ENCODE data around the gene COL11A1. TPM values are rescaled to one million over a fixed set of nuclear protein-coding genes. Genes with fewer than 3 reads are reported as not detected.
"Not testable (repeated sequence)": the region's sequence is repeated elsewhere in the genome, so short reads cannot be mapped to it uniquely, and the experiment has no call there.

Gene COL11A1
- total RNA-seq, 1 experiment from 2014 or later: 0.26 TPM

- peak; percentile 72 for DNase-seq (ENCODE audit: low read depth, low spot score)
- in situ Hi-C loops (cut with HindIII; ENCODE audit: low pct_unique_long_range_greater_than_20kb, low sequenced_read_pairs): loop anchor here (25.0 kb wide), 1 partner anchor 356 kb away; no protein-coding TSS in a partner anchor
Observed at GRCh38 chr1:103106426-103107341, 1.6 kb downstream of the COL11A1 start.

GRCh38 chr1:103101399-103101798 lies 6.9 kb downstream of the COL11A1 start:
- in situ Hi-C loops (cut with HindIII; ENCODE audit: low pct_unique_long_range_greater_than_20kb, low sequenced_read_pairs): loop anchor here (25.0 kb wide), 1 partner anchor 361 kb away; no protein-coding TSS in a partner anchor
- DNase-seq (ENCODE audit: low read depth, low spot score): no peak

GRCh38 chr1:103089221-103089620 lies 19.1 kb downstream of the COL11A1 start:
- in situ Hi-C loops (cut with HindIII; ENCODE audit: low pct_unique_long_range_greater_than_20kb, low sequenced_read_pairs): no loop called here
- no peak for DNase-seq (ENCODE audit: low read depth, low spot score)

GRCh38 chr1:103087256-103087655 lies 21.1 kb downstream of the COL11A1 start:
- no peak for DNase-seq (ENCODE audit: low read depth, low spot score)
- in situ Hi-C loops (cut with HindIII; ENCODE audit: low pct_unique_long_range_greater_than_20kb, low sequenced_read_pairs): no loop called here

GRCh38 chr1:103084181-103084580 lies 24.1 kb downstream of the COL11A1 start:
- in situ Hi-C loops (cut with HindIII; ENCODE audit: low pct_unique_long_range_greater_than_20kb, low sequenced_read_pairs): no loop called here
- no peak for DNase-seq (ENCODE audit: low read depth, low spot score)

- DNase-seq (ENCODE audit: low read depth, low spot score): no peak
Observed at GRCh38 chr1:103075316-103076000, 32.9 kb downstream of the COL11A1 start.

GRCh38 chr1:103074224-103074623 lies 34.1 kb downstream of the COL11A1 start:
- in situ Hi-C loops (cut with HindIII; ENCODE audit: low pct_unique_long_range_greater_than_20kb, low sequenced_read_pairs): no loop called here

More at GRCh38 chr1:103075316-103076000, 32.9 kb downstream of the COL11A1 start:
- in situ Hi-C loops (cut with HindIII; ENCODE audit: low pct_unique_long_range_greater_than_20kb, low sequenced_read_pairs): no loop called here

GRCh38 chr1:103069201-103069600 lies 39.1 kb downstream of the COL11A1 start:
- DNase-seq (ENCODE audit: low read depth, low spot score): no peak
- in situ Hi-C loops (cut with HindIII; ENCODE audit: low pct_unique_long_range_greater_than_20kb, low sequenced_read_pairs): no loop called here

More at GRCh38 chr1:103074224-103074623, 34.1 kb downstream of the COL11A1 start:
- DNase-seq (ENCODE audit: low read depth, low spot score): no peak

- DNase-seq (ENCODE audit: low read depth, low spot score): no peak
- in situ Hi-C loops (cut with HindIII; ENCODE audit: low pct_unique_long_range_greater_than_20kb, low sequenced_read_pairs): no loop called here
Observed at GRCh38 chr1:103063921-103064320, 44.4 kb downstream of the COL11A1 start.

GRCh38 chr1:103058391-103058790 lies 49.9 kb downstream of the COL11A1 start:
- in situ Hi-C loops (cut with HindIII; ENCODE audit: low pct_unique_long_range_greater_than_20kb, low sequenced_read_pairs): no loop called here
- DNase-seq (ENCODE audit: low read depth, low spot score): no peak

GRCh38 chr1:103056423-103056822 lies 51.9 kb downstream of the COL11A1 start:
- no peak for DNase-seq (ENCODE audit: low read depth, low spot score)
- in situ Hi-C loops (cut with HindIII; ENCODE audit: low pct_unique_long_range_greater_than_20kb, low sequenced_read_pairs): no loop called here

GRCh38 chr1:103028110-103028509 lies 80.2 kb downstream of the COL11A1 start:
- DNase-seq (ENCODE audit: low read depth, low spot score); in situ Hi-C loops (cut with HindIII; ENCODE audit: low pct_unique_long_range_greater_than_20kb, low sequenced_read_pairs): not testable (repeated sequence)

- DNase-seq (ENCODE audit: low read depth, low spot score): peak; percentile 88
- in situ Hi-C loops (cut with HindIII; ENCODE audit: low pct_unique_long_range_greater_than_20kb, low sequenced_read_pairs): no loop called here
Observed at GRCh38 chr1:103025858-103026409, 82.4 kb downstream of the COL11A1 start.

GRCh38 chr1:103024051-103024450 lies 84.3 kb downstream of the COL11A1 start:
- in situ Hi-C loops (cut with HindIII; ENCODE audit: low pct_unique_long_range_greater_than_20kb, low sequenced_read_pairs): no loop called here
- DNase-seq (ENCODE audit: low read depth, low spot score): no peak

GRCh38 chr1:103002005-103002404 lies 106.3 kb downstream of the COL11A1 start:
- no peak for DNase-seq (ENCODE audit: low read depth, low spot score)
- in situ Hi-C loops (cut with HindIII; ENCODE audit: low pct_unique_long_range_greater_than_20kb, low sequenced_read_pairs): no loop called here

GRCh38 chr1:102978874-102979273 lies 129.4 kb downstream of the COL11A1 start:
- in situ Hi-C loops (cut with HindIII; ENCODE audit: low pct_unique_long_range_greater_than_20kb, low sequenced_read_pairs): no loop called here
- DNase-seq (ENCODE audit: low read depth, low spot score): no peak

- DNase-seq (ENCODE audit: low read depth, low spot score): no peak
- in situ Hi-C loops (cut with HindIII; ENCODE audit: low pct_unique_long_range_greater_than_20kb, low sequenced_read_pairs): no loop called here
Observed at GRCh38 chr1:102977292-102977691, 131.0 kb downstream of the COL11A1 start.

GRCh38 chr1:102970496-102971078 lies 137.7 kb downstream of the COL11A1 start:
- DNase-seq (ENCODE audit: low read depth, low spot score): peak; percentile 68
- in situ Hi-C loops (cut with HindIII; ENCODE audit: low pct_unique_long_range_greater_than_20kb, low sequenced_read_pairs): no loop called here

Data from SK-MEL-5 (cell line).